LNCaP clone FGC (cell line): ENCODE results near the gene SYPL2.

Source experiments
- DNase-seq: peaks from one replicate; pipeline ENCODE4 v3.0.0-alpha.2; 2011; ENCODE audit warnings: low read depth
- H3K4me3 ChIP-seq: 2 replicates; pipeline ENCODE4 v1.5.1; 2011; ENCODE audit warnings: mild to moderate bottlenecking, low read depth, low read length, control low read depth
- TF ChIP-seq, protein P1 (sequence below): IDR thresholded peaks from 2 replicates; pipeline ENCODE4 v1.5.1; 2012; ENCODE audit warnings: mild to moderate bottlenecking; ENCODE audit not compliant: control insufficient read depth, insufficient read depth; ENCODE audit errors: extremely low read depth

Gene SYPL2

GRCh38 chr1:109495738-109496137 is 29.4 kb downstream of the SYPL2 start:
- no peak for DNase-seq
- no peak overlapping the region for H3K4me3 ChIP-seq
- TF ChIP-seq, protein P1, sequence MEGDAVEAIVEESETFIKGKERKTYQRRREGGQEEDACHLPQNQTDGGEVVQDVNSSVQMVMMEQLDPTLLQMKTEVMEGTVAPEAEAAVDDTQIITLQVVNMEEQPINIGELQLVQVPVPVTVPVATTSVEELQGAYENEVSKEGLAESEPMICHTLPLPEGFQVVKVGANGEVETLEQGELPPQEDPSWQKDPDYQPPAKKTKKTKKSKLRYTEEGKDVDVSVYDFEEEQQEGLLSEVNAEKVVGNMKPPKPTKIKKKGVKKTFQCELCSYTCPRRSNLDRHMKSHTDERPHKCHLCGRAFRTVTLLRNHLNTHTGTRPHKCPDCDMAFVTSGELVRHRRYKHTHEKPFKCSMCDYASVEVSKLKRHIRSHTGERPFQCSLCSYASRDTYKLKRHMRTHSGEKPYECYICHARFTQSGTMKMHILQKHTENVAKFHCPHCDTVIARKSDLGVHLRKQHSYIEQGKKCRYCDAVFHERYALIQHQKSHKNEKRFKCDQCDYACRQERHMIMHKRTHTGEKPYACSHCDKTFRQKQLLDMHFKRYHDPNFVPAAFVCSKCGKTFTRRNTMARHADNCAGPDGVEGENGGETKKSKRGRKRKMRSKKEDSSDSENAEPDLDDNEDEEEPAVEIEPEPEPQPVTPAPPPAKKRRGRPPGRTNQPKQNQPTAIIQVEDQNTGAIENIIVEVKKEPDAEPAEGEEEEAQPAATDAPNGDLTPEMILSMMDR, result no peak

- DNase-seq, result no peak
- no peak overlapping the region for H3K4me3 ChIP-seq
- TF ChIP-seq, protein P1, result no peak
Observed at GRCh38 chr1:109497449-109498160, 31.3 kb downstream of the SYPL2 start.

DNA sequence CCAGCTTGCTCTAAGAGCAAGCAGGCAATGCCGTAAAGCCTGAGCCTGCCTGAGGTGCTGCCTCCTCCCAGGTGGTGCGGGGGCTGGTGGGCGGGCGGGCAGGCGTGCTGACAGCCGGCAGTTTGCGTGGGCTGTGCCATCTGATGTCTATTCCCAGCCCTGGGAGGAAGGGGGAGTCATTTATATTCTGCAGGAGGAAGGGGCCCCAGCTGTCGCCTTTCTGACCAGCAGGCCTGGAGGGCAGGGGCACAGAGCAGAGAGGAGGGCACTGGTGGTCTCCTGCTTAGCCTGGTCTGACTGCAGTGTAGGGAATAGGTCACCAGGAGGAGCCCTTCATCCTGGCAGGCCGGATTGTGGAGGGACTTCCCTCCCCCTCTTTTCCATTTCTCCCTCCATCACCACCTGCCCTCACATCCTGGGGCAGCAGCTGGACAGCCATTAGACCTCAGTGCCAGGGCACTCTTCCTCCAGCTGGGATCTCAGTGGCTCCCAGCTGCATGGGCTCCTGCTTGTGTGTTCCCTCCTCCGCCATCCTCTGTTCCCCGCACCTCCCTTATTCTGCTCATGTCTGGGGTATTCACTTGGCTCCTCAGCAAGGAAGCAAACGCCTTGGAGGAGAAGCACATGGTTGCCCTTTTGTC is 31.9 kb downstream of the SYPL2 start:
- TF ChIP-seq, protein P1, result 0 out of 2 replicates have a peak, but pooled peaks have one; percentile 28
- H3K4me3 ChIP-seq, result no peak overlapping the region
- DNase-seq, result no peak

DNA sequence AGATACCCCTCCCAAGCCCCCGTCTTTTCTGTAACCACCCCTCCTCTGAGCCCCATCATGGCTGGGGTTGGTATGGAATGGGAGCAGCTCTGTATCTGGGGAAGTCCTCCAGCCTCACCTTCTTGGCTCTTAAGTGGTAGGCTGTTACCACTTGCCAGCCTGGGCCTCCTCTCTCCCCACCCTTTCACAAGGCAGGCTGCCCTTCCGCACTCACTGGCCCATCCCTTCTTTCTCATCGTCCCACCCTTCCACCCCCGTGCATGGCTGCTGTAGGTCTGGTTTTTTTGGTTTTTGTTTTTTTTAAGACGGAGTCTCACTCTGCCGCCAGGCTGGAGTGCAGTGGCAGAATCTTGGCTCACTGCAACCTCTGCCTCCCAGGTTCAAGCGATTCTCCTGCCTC is 32.7 kb downstream of the SYPL2 start:
- TF ChIP-seq, protein P1, result no peak
- no peak overlapping the region for H3K4me3 ChIP-seq
- DNase-seq, result no peak

DNA sequence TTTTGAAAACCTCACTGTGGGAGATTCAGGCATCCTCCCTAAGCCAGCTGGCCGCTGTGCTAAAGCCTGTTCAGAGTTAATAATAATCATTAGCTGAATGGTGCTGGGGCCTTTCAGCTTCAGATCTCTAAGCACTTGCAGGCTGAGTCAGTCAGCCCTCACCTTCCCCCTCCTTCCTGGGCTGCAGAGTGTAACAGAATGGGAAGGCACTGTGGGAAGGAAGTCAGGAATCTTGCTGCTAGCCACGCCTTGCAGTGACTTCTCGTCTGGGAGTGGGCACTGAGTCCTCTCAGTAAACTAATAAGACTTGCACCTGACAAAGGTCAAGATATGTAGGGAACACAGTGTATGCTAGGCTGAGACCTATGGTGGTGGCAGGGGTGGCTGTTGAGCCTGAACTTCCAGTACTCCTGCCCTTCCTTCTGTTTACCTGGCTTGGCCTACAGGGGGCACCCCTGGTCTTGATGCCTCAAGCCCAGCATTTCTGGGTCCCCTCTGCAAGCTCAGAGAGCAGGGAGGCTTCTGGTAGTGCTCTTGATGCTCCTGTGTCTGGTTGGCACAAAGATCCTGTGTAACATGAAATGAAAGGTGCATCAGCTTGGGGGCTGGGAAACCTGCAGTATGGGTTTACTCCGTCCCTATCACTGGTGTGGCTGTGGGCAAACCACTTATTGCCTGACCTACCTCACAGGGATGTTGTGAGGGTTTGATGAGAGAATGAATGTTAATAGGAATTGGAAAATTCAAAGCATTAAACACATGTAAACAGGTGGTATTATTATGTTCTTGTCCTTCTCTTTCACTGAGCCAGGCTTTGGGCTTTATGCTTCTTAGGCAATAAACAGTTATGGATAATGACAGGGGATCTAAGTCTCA is 33.6 kb downstream of the SYPL2 start:
- peak; percentile 90 for DNase-seq
- TF ChIP-seq, protein P1, result peak; percentile 54
- no peak overlapping the region for H3K4me3 ChIP-seq

DNA sequence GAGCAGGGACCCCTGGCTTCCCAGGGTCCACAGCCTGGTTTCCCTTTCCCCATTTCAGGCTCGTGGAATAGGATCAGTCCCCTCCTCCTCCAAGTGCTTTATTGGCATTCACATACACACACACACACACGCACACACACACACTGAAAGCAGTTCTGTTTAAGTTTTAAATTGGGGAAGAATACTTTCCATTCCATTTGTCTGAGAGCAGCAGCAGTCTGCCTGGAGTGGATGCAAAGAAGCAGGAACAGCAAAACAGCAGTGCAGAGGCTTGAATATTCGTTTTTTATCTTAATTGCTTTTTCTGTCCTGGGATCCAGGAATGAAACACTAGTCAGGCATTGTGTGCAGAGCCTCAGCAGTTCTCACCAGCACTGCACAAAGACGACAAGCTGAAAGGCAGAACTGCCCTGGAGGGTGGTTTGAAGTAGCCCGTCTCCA is 34.6 kb downstream of the SYPL2 start:
- TF ChIP-seq, protein P1, result no peak
- H3K4me3 ChIP-seq, result no peak overlapping the region
- no peak for DNase-seq
